Stimulated activated CD4-positive, alpha-beta T cell treated with anti-CD3 and anti-CD28 coated beads, TNF-alpha, amount 100 ng/mL, for 4 hours (primary cell): ENCODE data around the gene POMGNT2.

Source experiments
- DNase-seq, 3 experiments: peaks; one replicate each; pipeline ENCODE4 v3.0.0-alpha.2; 2020; ENCODE audit warnings: low read depth in 3 of 3

The POMGNT2 gene

DNA sequence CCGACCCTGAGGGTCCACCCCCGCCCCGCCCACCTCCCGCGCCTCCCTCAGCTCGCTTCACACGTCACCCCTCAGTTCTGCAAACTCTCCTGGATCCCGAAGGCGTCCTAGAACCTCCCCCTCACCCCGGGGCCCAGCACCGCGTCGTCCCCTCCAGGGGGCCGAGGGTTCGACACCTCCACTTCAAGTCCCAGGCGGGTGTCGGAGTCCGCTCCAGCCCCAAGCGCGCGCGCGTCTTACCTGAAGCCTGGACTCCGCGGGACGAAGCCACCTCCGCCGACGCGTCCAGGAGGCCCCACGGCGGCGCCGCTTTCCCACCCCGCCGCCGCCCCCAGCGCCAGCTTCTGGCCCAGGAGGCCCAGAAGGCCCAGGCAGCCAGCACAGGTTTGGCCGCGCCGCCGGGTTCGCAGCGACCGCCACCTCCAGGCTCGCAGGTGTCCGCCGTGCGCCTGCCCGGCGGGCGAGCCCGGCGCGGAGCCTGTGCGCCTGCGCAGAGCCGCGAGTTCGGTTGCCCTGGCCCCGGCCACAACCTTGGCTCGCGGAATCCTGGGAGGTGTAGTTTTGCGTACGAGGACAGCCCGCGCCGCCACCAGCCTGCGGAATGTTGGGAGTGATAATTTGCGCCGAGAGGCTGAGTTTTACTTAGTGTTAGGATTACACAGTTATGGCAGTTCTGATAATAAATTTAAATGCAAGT, at the start of gene POMGNT2:
Gene POMGNT2, minus strand, starts transcription at position 484 of the 697 bp plus-strand sequence. CDS start 24,648 bp downstream, outside the sequence.
- DNase-seq = peak; percentile 74 to 76 (median 75)

DNA sequence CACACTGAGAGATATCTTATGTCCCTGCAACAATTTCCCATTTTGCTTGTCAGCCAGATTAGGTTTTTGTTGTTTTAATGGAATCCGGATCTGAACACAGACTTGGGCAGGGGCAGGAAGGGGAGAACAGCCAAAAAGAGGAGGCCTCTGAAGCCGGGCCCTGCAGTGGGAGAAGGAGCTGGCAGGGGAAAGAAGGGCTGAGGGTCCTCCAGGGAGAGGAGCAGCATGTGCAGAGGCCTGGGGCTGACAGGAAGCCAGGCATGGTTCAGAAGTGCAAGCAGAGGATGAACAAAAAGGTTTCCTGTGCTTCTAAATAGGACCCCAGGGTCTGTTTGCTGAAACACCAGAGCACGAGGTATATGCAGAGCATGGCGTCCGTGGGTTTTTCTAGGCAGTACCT, 49.1 kb upstream of the POMGNT2 start:
- DNase-seq = no peak

DNA sequence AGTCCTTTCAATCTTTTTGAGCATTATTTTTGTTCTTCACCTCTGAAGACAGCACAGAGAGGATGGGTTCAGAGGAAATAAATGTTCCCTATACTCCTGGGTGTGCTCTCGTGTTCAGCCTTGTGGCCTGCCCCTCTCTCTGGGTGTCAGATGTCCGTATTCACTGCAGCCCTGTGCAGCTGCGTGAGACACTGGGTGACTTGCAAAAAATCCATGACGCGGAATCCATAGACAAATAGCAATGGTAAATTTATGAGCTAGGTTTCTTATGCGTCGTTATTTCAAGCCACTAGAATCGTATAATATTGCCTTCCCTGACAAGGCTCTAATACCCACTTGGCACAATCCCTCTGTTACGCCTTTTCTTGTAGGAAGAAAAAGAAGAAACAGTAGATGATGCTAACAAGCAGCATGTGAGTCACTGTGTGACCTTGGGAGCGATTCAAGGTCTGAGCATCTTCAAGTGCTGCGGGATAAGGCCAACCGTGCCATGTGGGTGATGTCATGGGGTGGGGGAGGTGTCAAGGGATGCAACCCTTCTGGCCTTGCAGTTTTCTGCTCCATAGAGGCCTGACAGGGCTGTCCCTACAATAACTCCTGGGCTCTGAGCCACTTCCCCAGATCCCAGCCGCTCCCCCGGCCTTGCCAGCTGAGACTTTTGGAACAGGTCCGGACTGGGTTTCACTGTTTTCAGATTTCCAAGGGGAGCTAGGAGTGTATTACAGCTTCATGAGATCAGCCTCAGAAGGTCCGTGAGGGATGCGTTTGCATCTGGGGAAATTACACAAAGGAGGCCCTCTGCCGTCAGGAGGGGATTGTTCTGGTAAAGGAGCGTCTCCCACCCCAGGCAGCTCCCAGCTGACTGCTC, 47.6 kb upstream of the POMGNT2 start:
- no peak for DNase-seq

DNA sequence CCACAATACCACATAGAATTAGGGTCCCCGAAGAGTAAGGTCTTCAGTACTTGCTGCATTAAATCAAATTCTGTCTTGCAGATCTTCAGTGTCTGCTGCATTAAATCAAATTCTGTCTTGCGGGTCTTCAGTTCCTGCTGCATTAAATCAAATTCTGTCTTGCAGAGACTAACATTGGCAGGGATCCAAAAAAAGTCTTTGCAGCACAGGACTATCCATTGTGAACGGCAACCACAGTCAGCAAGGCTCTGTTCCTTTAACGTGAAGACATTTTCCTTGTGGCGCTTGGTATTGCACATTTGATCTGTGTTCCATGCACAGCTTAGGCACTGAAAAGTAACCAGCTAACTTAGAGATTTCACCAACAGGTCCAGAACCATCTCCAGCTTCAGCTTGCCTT, 46.8 kb upstream of the POMGNT2 start:
- no peak for DNase-seq

DNA sequence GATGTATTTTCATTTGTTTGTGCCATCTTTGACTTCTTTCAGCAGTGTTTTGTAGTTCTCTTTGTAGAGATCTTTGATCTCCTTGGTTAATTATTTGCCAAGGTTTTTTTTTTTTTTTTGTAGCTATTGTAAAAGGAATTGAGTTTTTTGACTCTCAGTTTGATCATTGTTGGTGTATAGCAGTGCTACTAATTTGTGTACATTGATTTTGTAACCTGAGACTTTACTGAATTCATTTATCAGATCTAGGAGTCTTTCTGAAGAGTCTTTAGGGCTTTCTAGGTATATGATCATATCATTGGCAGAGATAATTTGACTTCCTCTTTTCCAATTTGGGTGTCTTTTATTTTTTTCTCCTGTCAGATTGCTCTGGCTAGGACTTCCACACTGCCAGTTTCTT, 42.2 kb upstream of the POMGNT2 start:
- no peak for DNase-seq

- no peak for DNase-seq
These were observed 40.7 kb upstream of the POMGNT2 start for GRCh38 chr3:43146599-43146998.

GRCh38 chr3:43144761-43145490, 39.0 kb upstream of the POMGNT2 start:
- no peak for DNase-seq

GRCh38 chr3:43142472-43142871, 36.6 kb upstream of the POMGNT2 start:
- no peak for DNase-seq

DNA sequence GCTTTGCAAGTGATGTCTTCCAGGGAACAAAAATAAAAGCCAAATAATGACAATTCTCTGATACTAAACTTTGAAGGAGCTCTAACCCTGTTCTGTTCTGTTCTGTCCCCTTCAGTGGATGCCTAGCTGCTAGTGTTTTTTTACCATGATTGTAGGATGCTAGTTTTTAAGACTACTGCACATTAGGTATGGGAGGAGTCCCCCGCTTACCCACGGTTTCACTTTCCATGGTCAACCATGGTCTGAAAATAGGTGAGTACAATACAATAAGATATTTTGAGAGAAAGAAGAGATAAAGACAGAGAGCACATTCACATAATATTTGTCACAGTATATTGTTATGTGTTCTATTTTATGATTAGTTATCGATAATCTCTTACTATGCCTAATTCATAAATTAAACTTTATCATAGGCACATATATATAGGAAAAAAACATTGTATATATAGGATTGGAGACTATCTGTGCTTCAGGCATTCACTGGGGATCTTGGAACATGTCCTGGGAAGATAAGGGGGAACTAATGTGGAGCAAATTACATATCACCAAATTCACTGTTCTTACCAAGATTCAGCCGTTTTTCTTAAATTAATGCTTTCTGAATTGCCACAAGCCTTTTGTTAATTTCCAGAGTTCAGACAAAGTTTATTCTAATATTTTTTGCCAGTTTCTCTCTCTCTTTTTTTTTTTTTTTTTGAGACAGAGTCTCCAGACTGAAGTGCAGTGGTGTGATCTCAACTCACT, 32.8 kb upstream of the POMGNT2 start:
- no peak for DNase-seq

DNA sequence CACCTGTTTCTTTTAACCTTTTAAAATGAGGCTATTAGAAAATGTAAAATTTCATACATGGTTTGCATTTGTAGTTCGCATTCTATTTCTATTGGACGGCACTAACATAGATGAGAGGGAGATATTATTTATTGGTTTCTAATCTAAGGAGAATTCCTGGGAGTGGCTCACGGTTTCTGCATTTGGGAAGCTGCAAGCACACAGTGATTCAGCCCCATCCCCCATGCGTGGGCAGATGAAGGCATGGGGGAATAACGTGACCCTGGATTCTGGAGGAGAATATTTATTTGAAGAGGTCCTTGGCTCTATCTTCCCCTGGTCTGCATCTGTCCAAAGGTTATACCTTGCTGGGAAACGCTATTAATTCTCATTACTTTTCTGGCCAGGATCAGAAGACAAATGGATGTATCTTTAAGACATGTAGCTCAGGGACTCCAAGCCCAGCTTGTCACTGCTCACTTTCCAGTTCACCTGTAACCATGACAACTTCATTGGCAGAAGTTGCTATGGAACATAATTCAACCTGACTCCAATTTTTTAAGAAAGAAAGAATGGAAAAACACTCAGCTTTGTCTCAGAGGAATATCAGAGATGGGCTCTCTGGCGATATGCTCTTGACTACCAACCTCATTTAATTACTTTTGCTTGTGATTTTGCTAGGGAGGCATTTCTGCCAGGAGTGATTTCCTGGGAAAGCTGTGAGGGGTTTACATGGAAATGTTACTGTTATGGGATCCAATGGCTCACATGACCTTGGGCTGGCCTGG, 27.2 kb upstream of the POMGNT2 start:
- no peak for DNase-seq

- no peak for DNase-seq
These were observed 26.3 kb upstream of the POMGNT2 start for GRCh38 chr3:43132193-43132592.

- no peak for DNase-seq
These were observed 22.6 kb upstream of the POMGNT2 start for GRCh38 chr3:43128464-43128863.

GRCh38 chr3:43126536-43126935, 20.7 kb upstream of the POMGNT2 start:
- DNase-seq = no peak

GRCh38 chr3:43123895-43124294, 18.0 kb upstream of the POMGNT2 start:
- DNase-seq = no peak

GRCh38 chr3:43120937-43121336, 15.1 kb upstream of the POMGNT2 start:
- DNase-seq = no peak

DNA sequence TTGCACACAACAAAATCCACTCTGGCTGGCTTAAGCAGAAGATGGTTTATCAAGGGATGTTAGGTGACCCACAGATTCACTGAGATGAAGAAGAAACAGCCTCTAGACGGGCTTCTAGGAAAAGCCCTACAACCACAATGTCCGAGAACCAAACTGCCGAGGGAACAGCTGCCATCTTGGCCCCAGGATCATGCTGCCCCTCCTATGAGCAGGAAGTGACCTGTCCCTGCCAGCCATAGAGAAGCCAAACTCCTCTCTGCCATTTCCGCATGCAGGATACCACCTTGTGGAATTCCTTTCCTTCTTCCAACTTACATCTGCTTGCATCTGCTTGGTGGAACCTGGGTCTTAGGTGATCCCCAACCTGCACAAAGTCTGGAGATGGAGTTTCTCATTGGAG, 11.4 kb upstream of the POMGNT2 start:
- no peak for DNase-seq

DNA sequence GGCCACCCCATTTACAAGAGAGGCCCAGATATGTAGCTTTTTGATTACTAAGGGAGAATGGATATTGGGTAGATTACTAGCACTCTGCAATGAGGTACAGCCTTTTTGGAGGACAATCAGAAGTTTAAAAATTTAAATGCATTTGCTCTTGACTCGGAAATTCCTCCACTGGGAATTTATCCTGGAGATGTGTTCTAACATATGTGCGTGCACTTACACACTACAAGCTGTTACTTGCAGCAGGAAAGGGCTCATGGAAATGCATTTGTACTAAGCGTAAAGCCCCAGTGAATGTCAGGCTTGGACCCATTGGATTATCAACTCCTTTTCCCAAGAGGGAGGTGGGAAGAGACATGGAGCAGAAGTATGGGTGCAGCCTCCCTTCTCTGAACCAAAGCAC, 7.8 kb upstream of the POMGNT2 start:
- no peak for DNase-seq

DNA sequence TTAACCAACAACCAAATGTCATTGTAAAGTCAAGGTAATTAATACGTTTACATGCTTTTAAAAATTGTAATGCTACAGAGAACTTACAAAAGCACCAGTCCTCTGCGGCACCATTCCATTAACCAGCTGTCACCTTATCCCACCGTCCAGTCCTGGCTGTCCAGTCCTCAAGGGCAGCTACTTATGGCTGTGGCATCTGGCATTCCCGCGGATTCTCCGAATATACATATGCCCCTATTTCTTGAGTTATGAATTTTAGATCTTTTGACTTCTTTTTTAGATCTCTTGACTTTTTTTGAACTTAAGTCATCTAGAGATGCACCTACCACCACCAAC, 382 bp upstream of the POMGNT2 start:
- DNase-seq = no peak

- peak in 2 of 3 experiments; percentile 6 to 18 for DNase-seq
These were observed 951 bp downstream of the POMGNT2 start for GRCh38 chr3:43104660-43105595.

DNA sequence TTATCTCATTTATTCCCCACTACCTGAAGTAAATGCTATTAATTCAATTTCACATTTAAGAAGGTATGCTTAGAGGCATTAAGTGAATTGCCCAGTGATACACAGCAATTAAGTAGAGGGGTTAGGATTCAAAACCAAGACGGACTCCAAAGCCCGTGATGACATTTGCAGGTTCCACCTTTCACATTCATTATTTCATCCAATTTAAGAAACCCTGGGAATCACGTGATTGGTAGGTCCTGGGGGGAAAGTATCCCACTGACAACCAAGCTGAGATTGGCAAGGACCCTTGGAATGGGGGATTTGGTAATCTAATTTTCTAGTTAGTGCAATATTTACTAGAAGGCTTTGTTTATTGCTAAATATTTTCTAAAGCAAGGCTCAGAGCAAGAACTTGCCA, 1.8 kb downstream of the POMGNT2 start:
- DNase-seq = no peak
